Endothelial cell of umbilical vein (primary cell): ENCODE data around the gene PTDSS2. TPM values are rescaled to one million over a fixed set of nuclear protein-coding genes. Genes with fewer than 3 reads are reported as not detected.
A peak's percentile ranks its signal among the peaks of the same experiment; 100 is the strongest.

Source experiments
- BruUV-seq: library from RNA; stranded (reverse); fragments of 400-500 nt; replicated peaks from 2 replicates; lab custom pipeline; 2021; lab: Mats Ljungman, UMichigan
- CTCF ChIA-PET: fragments of 300-600, 350-600 bp; sonication (Branson Sonifier 250); formaldehyde crosslinking; loops from one replicate; lab custom pipeline; 2021; ENCODE audit warnings: antibody characterized with exemption, inconsistent platforms; lab: Charles Lee
- POLR2A ChIA-PET: fragments of 300-600, 350-600 bp; sonication (Branson Sonifier 250); formaldehyde crosslinking; loops from one replicate; lab custom pipeline; 2021; ENCODE audit warnings: antibody characterized with exemption, inconsistent platforms; lab: Charles Lee
- DNase-seq: peaks from one replicate; pipeline ENCODE4 v3.0.0-alpha.2; 2011; ENCODE audit warnings: low read depth, low spot score
- FAIRE-seq: peaks from 2 replicates; lab custom pipeline; 2011; peaks lifted over from hg19 to GRCh38; lab: Jason Lieb, UNC
- H2AFZ ChIP-seq: 2 replicates; pipeline ENCODE4 v1.6.0; 2012; ENCODE audit warnings: low read depth, low read length, control low read depth, inconsistent platforms
- H3K27ac ChIP-seq: 2 replicates; pipeline ENCODE4 v1.5.1; 2011; ENCODE audit warnings: low read depth, mild to moderate bottlenecking, control low read depth, low read length, moderate library complexity; ENCODE audit not compliant: insufficient read depth
- H3K27me3 ChIP-seq, 2 experiments: 2 replicates each; pipeline versions ENCODE4 v1.6.0 to v1.6.1; 2011; ENCODE audit warnings: low read length in 2 of 2, mixed read lengths in 1 of 2; ENCODE audit not compliant: control insufficient read depth in 2 of 2, insufficient read depth in 2 of 2
- H3K36me3 ChIP-seq, 2 experiments: 2 replicates in 1 of 2; 3 replicates in 1 of 2; pipeline ENCODE4 v1.5.1; 2011; ENCODE audit warnings: low read length in 2 of 2, mild to moderate bottlenecking in 1 of 2, moderate library complexity in 1 of 2; ENCODE audit not compliant: control insufficient read depth in 2 of 2, insufficient read depth in 2 of 2; ENCODE audit errors: extremely low read depth in 1 of 2
- H3K4me1 ChIP-seq: 3 replicates; pipeline ENCODE4 v1.5.1; 2011; ENCODE audit warnings: mild to moderate bottlenecking, low read length; ENCODE audit not compliant: control insufficient read depth, insufficient read depth; ENCODE audit errors: extremely low read depth
- H3K4me2 ChIP-seq: 2 replicates; pipeline ENCODE4 v1.6.1; 2011; ENCODE audit warnings: low read length, control low read depth, mixed read lengths; ENCODE audit not compliant: insufficient read depth
- H3K4me3 ChIP-seq, 3 experiments: fragments of 200-600 bp in 1 of 3; sonication (generic), shearing (Covaris generic) in 1 of 3; replicated peaks in 1 of 3; 2 replicates each; pipeline ENCODE4 v1.5.1; 2011 to 2016; ENCODE audit warnings: control low read depth in 3 of 3, low read length in 3 of 3, mild to moderate bottlenecking in 2 of 3, inconsistent platforms in 1 of 3, low read depth in 1 of 3, moderate library complexity in 1 of 3; ENCODE audit not compliant: insufficient read depth in 1 of 3
- H3K79me2 ChIP-seq: 2 replicates; pipeline ENCODE4 v1.6.0; 2012; ENCODE audit warnings: low read length, inconsistent platforms; ENCODE audit not compliant: control insufficient read depth, insufficient read depth
- H3K9ac ChIP-seq: replicated peaks from 2 replicates; pipeline ENCODE3; 2011; ENCODE audit warnings: low read length, control low read depth; ENCODE audit not compliant: insufficient read depth; ENCODE audit errors: extremely low read depth
- H3K9me1 ChIP-seq: replicated peaks from 3 replicates; pipeline ENCODE4 v1.6.0; 2011; ENCODE audit warnings: mild to moderate bottlenecking, low read length; ENCODE audit not compliant: control insufficient read depth, insufficient read depth; ENCODE audit errors: extremely low read depth
- H3K9me3 ChIP-seq: replicated peaks from 2 replicates; pipeline ENCODE4 v1.5.1; 2012; ENCODE audit warnings: low read length, inconsistent platforms; ENCODE audit not compliant: control insufficient read depth, insufficient read depth
- H4K20me1 ChIP-seq: replicated peaks from 2 replicates; pipeline ENCODE3; 2011; ENCODE audit warnings: mild to moderate bottlenecking, low read length; ENCODE audit not compliant: control insufficient read depth, insufficient read depth; ENCODE audit errors: extremely low read depth
- CTCF ChIP-seq, 2 donors: IDR thresholded peaks; 1 replicate in 1 of 2; 2 replicates in 1 of 2; pipeline ENCODE4 v1.5.1; 2011; ENCODE audit warnings: low read length in 2 of 2, mild to moderate bottlenecking in 2 of 2, moderate library complexity in 2 of 2, control low read depth in 1 of 2, inconsistent platforms in 1 of 2, low read depth in 1 of 2; ENCODE audit not compliant: insufficient read depth in 1 of 2; ENCODE audit errors: extremely low read depth in 1 of 2
- FOS ChIP-seq: IDR thresholded peaks from 2 replicates; pipeline ENCODE4 v1.6.1; 2011; ENCODE audit warnings: mild to moderate bottlenecking, low read length, moderate library complexity, borderline replicate concordance; ENCODE audit not compliant: insufficient read depth
- GATA2 ChIP-seq: IDR thresholded peaks from 2 replicates; pipeline ENCODE4 v1.7.0; 2011; ENCODE audit warnings: low read depth, mild to moderate bottlenecking, moderate library complexity, mixed read lengths, low read length; ENCODE audit not compliant: insufficient read length, insufficient read depth
- JUN ChIP-seq: IDR thresholded peaks from 2 replicates; pipeline ENCODE4 v1.6.1; 2011; ENCODE audit warnings: borderline replicate concordance, low read depth; ENCODE audit not compliant: insufficient read length, insufficient read depth
- MAX ChIP-seq: IDR thresholded peaks from 2 replicates; pipeline ENCODE4 v1.6.1; 2011; ENCODE audit not compliant: insufficient read depth, insufficient read length
- MYC ChIP-seq: IDR thresholded peaks from one replicate; pipeline ENCODE4 v1.6.1; 2011; ENCODE audit warnings: mild to moderate bottlenecking, low read depth, low read length
- POLR2A ChIP-seq: IDR thresholded peaks from 2 replicates; pipeline ENCODE4 v1.6.1; 2012; ENCODE audit warnings: low read depth, mild to moderate bottlenecking, control low read depth, low read length
- POLR2AphosphoS5 ChIP-seq: IDR thresholded peaks from 2 replicates; pipeline ENCODE4 v1.6.1; 2012; ENCODE audit warnings: low read depth, mild to moderate bottlenecking, control low read depth, low read length, moderate library complexity; ENCODE audit not compliant: insufficient read depth
- dilution Hi-C: fragments of 300-500 bp; cut with MboI; formaldehyde crosslinking; loops from one replicate; pipeline ENCODE4 v1.15.0; 2019; ENCODE audit warnings: low sequenced_read_pairs; ENCODE audit not compliant: extremely low pct_ligation_motif_present
- intact Hi-C: fragments of 100-400 bp; cut with micrococcal nuclease; formaldehyde crosslinking; loops from one replicate; pipeline ENCODE4 v1.10.0; 2022
- polyA plus RNA-seq, 4 experiments: library from polyadenylated mRNA; depleted of rRNA in 3 of 4; stranded (reverse) in 3 of 4; unstranded in 1 of 4; fragments of >200 nt; gene quantifications; 2 replicates each; pipeline versions ENCODE4 v1.2.1 to v1.2.3, GENCODE V29; 2011 to 2012; ENCODE audit warnings: missing spikeins in 1 of 4
- total RNA-seq: library from RNA; stranded (reverse); gene quantifications from 2 replicates; pipeline ENCODE4 v1.2.3, GENCODE V29; 2021

The PTDSS2 gene
- total and polyA plus RNA-seq, 2 donors (not counting 3 experiments of a cell fraction or from before 2014, with no cell fraction given), result 41.4 to 46.8 TPM

GRCh38 chr11:465896-466530, 15.9 kb downstream of the PTDSS2 start:
- Histone ChIP-seq H4K20me1 (no peaks in the 10 kb centered on the region), H3K9me1 (no peaks in the 10 kb centered on the region), H3K4me2 (no peak overlapping the region), H3K36me3 (peaks cover 0 to 7% of the 10 kb centered on the region in 2 experiments), H3K9ac (no peak overlapping the region), H3K9me3 (no peaks in the 10 kb centered on the region), H3K4me3 (no peak overlapping the region), H3K4me1 (peaks cover 10% of the 10 kb centered on the region), H2AFZ (no peak overlapping the region), H3K27me3 (no peaks in the 10 kb centered on the region), H3K79me2 (peaks cover 6% of the 10 kb centered on the region), H3K27ac (no peak overlapping the region)
- ChIA-PET CTCF (interaction anchor here (1.3 kb wide), 1 partner anchor 10 kb away, joined by 5 read pairs; no protein-coding TSS in a partner anchor), POLR2A (interaction anchor here (0.7 kb wide), 1 partner anchor 32 kb away, joined by 4 read pairs; no protein-coding TSS in a partner anchor)
- peak; percentile 26 for DNase-seq
- BruUV-seq, result no TSS peak
- no peak for FAIRE-seq
- intact Hi-C loops (no loop called here), dilution Hi-C loops (no loop called here)
- TF ChIP-seq CTCF (IDR thresholded peaks at IDR 0.05; ENCODE audit: extremely low read depth in 1 of 2, insufficient read depth in 1 of 2, low read depth in 1 of 2, low read length in 2 of 2) (no peak), GATA2 (no peak), JUN (no peak), MYC (no peak), POLR2AphosphoS5 (no peak), FOS (no peak), POLR2A (no peak), MAX (no peak)
